ENCODE results near the gene TIAM1.

The TIAM1 gene, protein sequence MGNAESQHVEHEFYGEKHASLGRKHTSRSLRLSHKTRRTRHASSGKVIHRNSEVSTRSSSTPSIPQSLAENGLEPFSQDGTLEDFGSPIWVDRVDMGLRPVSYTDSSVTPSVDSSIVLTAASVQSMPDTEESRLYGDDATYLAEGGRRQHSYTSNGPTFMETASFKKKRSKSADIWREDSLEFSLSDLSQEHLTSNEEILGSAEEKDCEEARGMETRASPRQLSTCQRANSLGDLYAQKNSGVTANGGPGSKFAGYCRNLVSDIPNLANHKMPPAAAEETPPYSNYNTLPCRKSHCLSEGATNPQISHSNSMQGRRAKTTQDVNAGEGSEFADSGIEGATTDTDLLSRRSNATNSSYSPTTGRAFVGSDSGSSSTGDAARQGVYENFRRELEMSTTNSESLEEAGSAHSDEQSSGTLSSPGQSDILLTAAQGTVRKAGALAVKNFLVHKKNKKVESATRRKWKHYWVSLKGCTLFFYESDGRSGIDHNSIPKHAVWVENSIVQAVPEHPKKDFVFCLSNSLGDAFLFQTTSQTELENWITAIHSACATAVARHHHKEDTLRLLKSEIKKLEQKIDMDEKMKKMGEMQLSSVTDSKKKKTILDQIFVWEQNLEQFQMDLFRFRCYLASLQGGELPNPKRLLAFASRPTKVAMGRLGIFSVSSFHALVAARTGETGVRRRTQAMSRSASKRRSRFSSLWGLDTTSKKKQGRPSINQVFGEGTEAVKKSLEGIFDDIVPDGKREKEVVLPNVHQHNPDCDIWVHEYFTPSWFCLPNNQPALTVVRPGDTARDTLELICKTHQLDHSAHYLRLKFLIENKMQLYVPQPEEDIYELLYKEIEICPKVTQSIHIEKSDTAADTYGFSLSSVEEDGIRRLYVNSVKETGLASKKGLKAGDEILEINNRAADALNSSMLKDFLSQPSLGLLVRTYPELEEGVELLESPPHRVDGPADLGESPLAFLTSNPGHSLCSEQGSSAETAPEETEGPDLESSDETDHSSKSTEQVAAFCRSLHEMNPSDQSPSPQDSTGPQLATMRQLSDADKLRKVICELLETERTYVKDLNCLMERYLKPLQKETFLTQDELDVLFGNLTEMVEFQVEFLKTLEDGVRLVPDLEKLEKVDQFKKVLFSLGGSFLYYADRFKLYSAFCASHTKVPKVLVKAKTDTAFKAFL (N-terminal part only)

DNA sequence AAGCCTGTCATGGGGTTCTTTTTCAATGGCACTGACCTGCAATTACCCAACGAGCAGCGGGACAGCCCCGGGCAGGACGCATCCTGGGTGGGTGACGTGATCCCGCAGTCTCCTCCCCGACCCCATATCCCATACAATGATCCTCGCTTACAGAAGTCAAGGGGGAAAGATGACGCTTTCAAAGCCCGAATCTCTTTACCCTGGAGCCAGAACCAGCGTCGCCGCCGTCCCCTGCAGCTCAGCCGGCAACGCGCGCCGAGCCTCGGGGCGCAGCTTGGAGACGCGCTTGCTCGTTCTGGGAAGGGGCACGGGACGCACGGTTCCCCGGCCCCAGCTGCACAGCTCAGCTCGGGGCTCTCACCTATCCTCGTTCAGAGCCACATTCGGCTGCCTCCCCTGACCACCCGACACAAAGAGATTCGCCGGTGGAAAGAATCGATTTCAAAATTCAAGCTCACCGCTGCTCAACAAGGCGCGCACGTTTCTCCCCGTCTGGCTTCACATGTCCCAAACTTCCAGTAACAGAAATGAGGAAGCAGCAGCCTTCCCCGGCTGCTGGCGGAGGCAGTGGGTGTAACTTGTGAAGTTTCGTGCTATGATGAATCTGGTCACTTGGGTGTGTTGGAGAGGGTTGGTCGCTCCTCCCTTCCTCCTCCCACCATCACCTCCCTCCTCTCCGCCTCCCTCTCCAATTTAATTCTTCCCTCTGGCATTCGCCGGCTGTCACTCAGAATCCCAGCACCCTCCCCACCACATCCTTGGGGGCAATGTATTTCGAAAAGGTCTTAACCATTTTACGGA, at the start of gene TIAM1:
TSS of gene TIAM1 (minus strand) at position 582 of the 801 bp plus-strand sequence. CDS start 77,289 bp downstream, outside the sequence.
- TF ChIP-seq ZFX (IDR thresholded peaks at IDR 0.05; ENCODE audit: borderline replicate concordance): no peak
- TF ChIP-seq, protein P1, sequence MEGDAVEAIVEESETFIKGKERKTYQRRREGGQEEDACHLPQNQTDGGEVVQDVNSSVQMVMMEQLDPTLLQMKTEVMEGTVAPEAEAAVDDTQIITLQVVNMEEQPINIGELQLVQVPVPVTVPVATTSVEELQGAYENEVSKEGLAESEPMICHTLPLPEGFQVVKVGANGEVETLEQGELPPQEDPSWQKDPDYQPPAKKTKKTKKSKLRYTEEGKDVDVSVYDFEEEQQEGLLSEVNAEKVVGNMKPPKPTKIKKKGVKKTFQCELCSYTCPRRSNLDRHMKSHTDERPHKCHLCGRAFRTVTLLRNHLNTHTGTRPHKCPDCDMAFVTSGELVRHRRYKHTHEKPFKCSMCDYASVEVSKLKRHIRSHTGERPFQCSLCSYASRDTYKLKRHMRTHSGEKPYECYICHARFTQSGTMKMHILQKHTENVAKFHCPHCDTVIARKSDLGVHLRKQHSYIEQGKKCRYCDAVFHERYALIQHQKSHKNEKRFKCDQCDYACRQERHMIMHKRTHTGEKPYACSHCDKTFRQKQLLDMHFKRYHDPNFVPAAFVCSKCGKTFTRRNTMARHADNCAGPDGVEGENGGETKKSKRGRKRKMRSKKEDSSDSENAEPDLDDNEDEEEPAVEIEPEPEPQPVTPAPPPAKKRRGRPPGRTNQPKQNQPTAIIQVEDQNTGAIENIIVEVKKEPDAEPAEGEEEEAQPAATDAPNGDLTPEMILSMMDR (IDR thresholded peaks at IDR 0.05): no peak
- H3K27ac ChIP-seq: no peak within 1 kb of the TSS

DNA sequence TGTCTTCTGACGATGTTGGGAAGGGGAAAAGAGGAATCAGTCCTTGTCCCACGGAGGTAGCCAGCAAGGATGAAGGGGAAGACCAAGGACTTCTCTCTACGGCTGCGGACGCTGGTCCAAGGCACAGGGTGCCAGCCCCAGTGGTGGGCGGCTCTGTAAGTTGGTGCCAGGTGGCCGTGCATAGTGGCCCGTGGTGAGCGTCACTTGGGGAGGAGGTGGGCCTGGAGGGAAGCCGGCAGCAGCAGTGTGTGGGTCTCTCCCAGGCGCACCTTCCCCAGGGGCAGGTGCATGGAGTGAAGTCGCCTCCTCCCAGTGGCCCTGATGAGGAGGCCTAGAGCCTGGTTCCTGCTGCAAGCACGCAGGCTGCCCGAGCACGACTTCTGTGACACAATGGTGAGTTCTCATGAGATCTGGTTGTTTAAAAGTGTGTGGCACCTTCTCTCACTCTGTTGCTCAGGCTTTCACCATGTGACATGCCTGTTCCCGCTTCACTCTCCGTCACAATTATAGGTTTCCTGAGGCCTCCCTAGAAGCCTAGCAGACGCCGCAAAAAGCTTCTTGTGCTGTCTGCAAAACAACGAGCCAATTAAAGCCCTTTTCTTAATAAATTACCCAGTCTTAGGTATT, 43.6 kb upstream of the TIAM1 start:
- H3K27ac ChIP-seq: no peak overlapping the region
- TF ChIP-seq ZFX (IDR thresholded peaks at IDR 0.05; ENCODE audit: borderline replicate concordance): no peak
- TF ChIP-seq, protein P1 (IDR thresholded peaks at IDR 0.05): no peak

DNA sequence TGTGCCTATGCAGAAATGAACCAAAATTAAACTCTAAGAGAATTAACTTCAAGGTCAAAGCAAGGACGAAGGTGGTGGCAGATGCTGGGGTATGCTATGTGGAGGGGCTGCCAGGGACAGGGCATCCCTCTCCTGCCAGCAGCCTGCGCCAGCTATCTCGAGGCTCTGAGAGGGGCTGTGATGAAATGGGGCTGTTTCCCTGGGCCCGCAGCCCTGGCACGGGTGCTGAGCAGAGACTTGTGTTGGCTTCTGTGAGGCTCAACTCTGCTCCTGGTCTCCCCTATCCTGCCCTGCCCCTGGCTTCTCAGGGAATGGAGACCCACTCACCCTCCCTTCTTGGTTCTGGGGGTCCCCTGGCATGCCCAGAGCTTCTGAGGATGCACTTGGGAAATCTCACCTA, 41.9 kb upstream of the TIAM1 start:
- no peak overlapping the region for H3K27ac ChIP-seq
- TF ChIP-seq, protein P1 (IDR thresholded peaks at IDR 0.05): no peak
- TF ChIP-seq ZFX (IDR thresholded peaks at IDR 0.05; ENCODE audit: borderline replicate concordance): no peak

DNA sequence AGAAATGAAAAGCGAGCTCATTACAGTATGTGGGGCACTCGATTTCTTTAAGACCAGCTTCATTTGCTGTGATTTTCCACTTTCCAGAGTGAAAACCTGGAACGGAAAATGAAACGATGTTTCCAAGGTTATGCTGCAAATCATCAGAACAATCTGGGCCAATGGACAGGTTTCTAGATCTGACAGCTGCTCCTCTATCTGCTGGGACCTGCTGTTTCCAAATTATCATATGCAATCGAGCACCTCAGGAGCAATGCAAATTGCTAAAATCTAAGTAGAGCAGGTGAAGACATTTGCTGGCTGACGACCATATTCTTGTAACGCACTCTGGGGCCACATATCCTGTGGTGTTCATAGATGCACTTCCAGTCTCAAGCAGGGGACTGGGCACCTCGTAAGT, 39.7 kb upstream of the TIAM1 start:
- TF ChIP-seq, protein P1 (IDR thresholded peaks at IDR 0.05): no peak
- TF ChIP-seq ZFX (IDR thresholded peaks at IDR 0.05; ENCODE audit: borderline replicate concordance): no peak

DNA sequence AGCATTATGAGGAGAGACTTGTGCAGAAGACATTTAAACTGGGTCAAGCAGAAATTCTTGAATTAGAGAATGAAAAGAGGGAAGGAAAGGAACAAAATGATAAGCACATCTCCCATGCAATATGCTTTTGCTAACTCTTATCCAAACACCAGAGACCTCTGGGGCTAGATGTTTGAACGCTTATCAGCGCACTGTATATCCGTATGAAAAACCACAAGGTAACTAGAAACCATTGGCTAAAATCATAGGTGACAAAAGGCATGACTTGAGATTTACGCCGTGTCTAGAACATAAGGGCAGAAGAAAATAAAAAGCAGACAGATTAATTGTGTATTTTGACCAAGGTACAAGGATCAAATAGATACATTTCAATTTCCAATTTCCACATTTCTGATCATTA, 38.0 kb upstream of the TIAM1 start:
- no peak for TF ChIP-seq ZFX (IDR thresholded peaks at IDR 0.05; ENCODE audit: borderline replicate concordance)
- TF ChIP-seq, protein P1 (IDR thresholded peaks at IDR 0.05): no peak

More for the DNA sequence above, 39.7 kb upstream of the TIAM1 start:
- no peak overlapping the region for H3K27ac ChIP-seq

DNA sequence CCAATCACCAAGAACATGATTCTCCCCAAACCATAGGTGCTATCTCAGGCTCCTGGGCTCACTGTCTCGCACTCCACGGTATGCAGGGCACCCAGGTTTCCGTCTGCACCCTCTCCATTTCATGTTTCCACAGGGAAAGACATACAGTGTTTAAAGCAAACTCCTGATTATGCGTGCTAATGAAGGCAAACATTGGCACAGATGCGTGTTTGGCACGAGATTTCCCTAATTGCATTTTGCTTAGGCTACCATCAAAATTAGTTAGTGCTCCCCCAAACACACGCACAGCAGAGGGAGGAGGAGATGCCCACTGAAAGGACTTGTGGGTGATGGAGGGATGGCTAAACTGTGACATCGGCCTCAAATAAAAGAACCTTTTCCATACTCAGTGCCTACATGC, 32.2 kb upstream of the TIAM1 start:
- no peak overlapping the region for H3K27ac ChIP-seq
- TF ChIP-seq, protein P1 (IDR thresholded peaks at IDR 0.05): no peak

More for the DNA sequence above, 38.0 kb upstream of the TIAM1 start:
- no peak overlapping the region for H3K27ac ChIP-seq
